ENCODE data around the gene ERICH3. TPM values are rescaled to one million over a fixed set of nuclear protein-coding genes. Genes with fewer than 3 reads are reported as not detected.

Gene ERICH3
- total and polyA plus RNA-seq, 9 of the 15 experiments (the other 6 are each of a cell fraction or from before 2014, with no cell fraction given), result not detected

- no peak for FAIRE-seq
- ChIA-PET CTCF (ENCODE audit: low intra/inter-chr PET ratio) (no interaction called here), POLR2A (interaction anchor here (0.6 kb wide), 1 partner anchor 74 kb away, joined by 3 read pairs; no protein-coding TSS in a partner anchor)
- TF ChIP-seq ZNF584 (CRISPR knock-in tag; IDR thresholded peaks at IDR 0.05; ENCODE audit: low read depth) (no peak), U2AF2 (optimal IDR thresholded peaks at IDR 0.05; ENCODE audit: low read depth, low read length) (no peak), PCBP2 (IDR thresholded peaks at IDR 0.05; ENCODE audit: low read depth, low read length, poor library complexity, severe bottlenecking) (no peak), PTRF (tag; IDR thresholded peaks at IDR 0.05) (no peak), TGIF2 (CRISPR knock-in tag; IDR thresholded peaks at IDR 0.05) (no peak), SMARCB1 (IDR thresholded peaks at IDR 0.05; ENCODE audit: insufficient read length, low read depth) (no peak), SIN3B (IDR thresholded peaks at IDR 0.05; ENCODE audit: low read depth) (no peak), ZNF41 (CRISPR knock-in tag; conservative IDR thresholded peaks at IDR 0.05) (no peak), NONO (IDR thresholded peaks at IDR 0.05; ENCODE audit: low read depth in 2 of 2, low read length in 1 of 2) (no peak), AFF1 (IDR thresholded peaks at IDR 0.05; ENCODE audit: low read depth in 1 of 2, partially characterized antibody in 2 of 2) (no peak), ZNF583 (CRISPR knock-in tag; IDR thresholded peaks at IDR 0.05) (no peak), CXXC5 (CRISPR knock-in tag; IDR thresholded peaks at IDR 0.05) (no peak), ZBTB5 (IDR thresholded peaks at IDR 0.05) (no peak), ESRRB (CRISPR knock-in tag; IDR thresholded peaks at IDR 0.05; ENCODE audit: borderline replicate concordance) (no peak)
- TF ChIP-seq, protein P1, sequence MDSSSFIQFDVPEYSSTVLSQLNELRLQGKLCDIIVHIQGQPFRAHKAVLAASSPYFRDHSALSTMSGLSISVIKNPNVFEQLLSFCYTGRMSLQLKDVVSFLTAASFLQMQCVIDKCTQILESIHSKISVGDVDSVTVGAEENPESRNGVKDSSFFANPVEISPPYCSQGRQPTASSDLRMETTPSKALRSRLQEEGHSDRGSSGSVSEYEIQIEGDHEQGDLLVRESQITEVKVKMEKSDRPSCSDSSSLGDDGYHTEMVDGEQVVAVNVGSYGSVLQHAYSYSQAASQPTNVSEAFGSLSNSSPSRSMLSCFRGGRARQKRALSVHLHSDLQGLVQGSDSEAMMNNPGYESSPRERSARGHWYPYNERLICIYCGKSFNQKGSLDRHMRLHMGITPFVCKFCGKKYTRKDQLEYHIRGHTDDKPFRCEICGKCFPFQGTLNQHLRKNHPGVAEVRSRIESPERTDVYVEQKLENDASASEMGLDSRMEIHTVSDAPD (CRISPR knock-in tag; IDR thresholded peaks at IDR 0.05), result no peak
- Histone ChIP-seq H3K79me2 (ENCODE audit: control insufficient read depth, insufficient read depth, low read length) (no peaks in the 10 kb centered on the region), H4K20me1 (replicated peaks; ENCODE audit: control insufficient read depth, insufficient read depth, low read length) (no peaks in the 10 kb centered on the region), H3K4me1 (replicated peaks in 1 of 2; ENCODE audit: control insufficient read depth in 2 of 2, insufficient read depth in 2 of 2, low read length in 2 of 2) (no peaks in the 10 kb centered on the region), H3K9ac (ENCODE audit: insufficient read depth in 1 of 2, low read depth in 2 of 2, low read length in 2 of 2) (no peak overlapping the region), H3K4me3 (no peak overlapping the region), H3K36me3 (ENCODE audit: control insufficient read depth, insufficient read depth, low read length) (no peaks in the 10 kb centered on the region), H3K9me1 (ENCODE audit: control insufficient read depth, insufficient read depth, low read length) (no peaks in the 10 kb centered on the region), H2AFZ (ENCODE audit: low read depth, low read length) (no peak overlapping the region), H3K4me2 (ENCODE audit: insufficient read depth, low read length) (no peak overlapping the region), H3K27me3 (ENCODE audit: control insufficient read depth in 2 of 2, insufficient read depth in 2 of 2, low read length in 2 of 2) (no peaks in the 10 kb centered on the region), H3K9me3 (replicated peaks; ENCODE audit: control insufficient read depth, insufficient read depth, low read depth, low read length) (no peaks in the 10 kb centered on the region), H3K27ac (ENCODE audit: extremely low read depth, low read depth, low read length) (no peak overlapping the region)
- intact Hi-C loops (cut with micrococcal nuclease), result no loop called here
- BruUV-seq (replicated peaks), result no TSS peak
- 0% methylated on average over 1 of the region's 2 CpGs for WGBS (ENCODE audit: insufficient coverage, low coverage, missing lambda C conversion rate)
- DNase-seq (ENCODE audit: extremely low read depth in 1 of 4, low spot score in 3 of 4), result no peak
- in situ Hi-C loops (cut with MboI), result no loop called here
- ATAC-seq, result no peak
These were observed 10.7 kb upstream of the ERICH3 start for GRCh38 chr1:74684301-74684700.
